HepG2 (cell line): ENCODE results near the gene DCDC2. TPM values are rescaled to one million over a fixed set of nuclear protein-coding genes. Genes with fewer than 3 reads are reported as not detected.

Source experiments
- ATAC-seq: fragments of 200-7000 bp; cut with Tn5 transposase; 3 replicates; pipeline ENCODE4 v1.9.1; 2020; ENCODE audit warnings: mild to moderate bottlenecking, moderate library complexity
- BruUV-seq: library from RNA; stranded (reverse); fragments of 400-500 nt; replicated peaks from 2 replicates; lab custom pipeline; 2021; lab: Mats Ljungman, UMichigan
- CTCF ChIA-PET: fragments of 300-600 bp; formaldehyde crosslinking; extraction: SDS; loops from one replicate; lab custom pipeline; 2021; ENCODE audit warnings: low total read pairs, inconsistent platforms, low intra/inter-chr PET ratio; lab: Yijun Ruan, JAX
- POLR2A ChIA-PET: fragments of 350-600 bp; sonication (Branson Sonifier 250); formaldehyde crosslinking; loops from one replicate; lab custom pipeline; 2020; ENCODE audit warnings: antibody characterized with exemption, inconsistent platforms; lab: Yijun Ruan, JAX
- DNase-seq: peaks from one replicate; pipeline ENCODE4 v3.0.0-alpha.2; 2015; ENCODE audit warnings: low spot score
- FAIRE-seq: peaks from 3 replicates; lab custom pipeline; 2011; peaks lifted over from hg19 to GRCh38; lab: Jason Lieb, UNC
- H2AFZ ChIP-seq: one replicate; pipeline ENCODE4 v1.6.1; 2011; ENCODE audit warnings: low read length, inconsistent platforms
- H3K27ac ChIP-seq: fragments of 300-600 bp; 3 replicates; pipeline ENCODE4 v1.8.0; 2011; ENCODE audit warnings: mixed run types, mild to moderate bottlenecking, mixed read lengths, low read length, inconsistent platforms; ENCODE audit not compliant: insufficient read depth; ENCODE audit errors: extremely low read length
- H3K27me3 ChIP-seq, 2 experiments: fragments of 200-600 bp in 1 of 2; 2 replicates in 1 of 2; 3 replicates in 1 of 2; pipeline versions ENCODE4 v1.6.0 to v1.8.0; 2011; ENCODE audit warnings: low read length in 2 of 2, mild to moderate bottlenecking in 2 of 2, moderate library complexity in 2 of 2, inconsistent platforms in 1 of 2; ENCODE audit not compliant: insufficient read depth in 2 of 2, control insufficient read depth in 1 of 2
- H3K36me3 ChIP-seq, 2 experiments: fragments of 200-600 bp in 1 of 2; replicated peaks in 1 of 2; 2 replicates in 1 of 2; 3 replicates in 1 of 2; pipeline versions ENCODE4 v1.5.1 to v1.8.0; 2011; ENCODE audit warnings: low read length in 2 of 2, inconsistent platforms in 1 of 2; ENCODE audit not compliant: insufficient read depth in 2 of 2, control insufficient read depth in 1 of 2
- H3K4me1 ChIP-seq: 2 replicates; pipeline ENCODE4 v1.5.1; 2012; ENCODE audit warnings: low read length, inconsistent platforms; ENCODE audit not compliant: insufficient read depth
- H3K4me2 ChIP-seq: 2 replicates; pipeline ENCODE4 v1.6.0; 2011; ENCODE audit warnings: low read depth, low read length, inconsistent platforms
- H3K4me3 ChIP-seq, 3 experiments: fragments of 200-600 bp in 1 of 3; sonication (generic), shearing (Covaris generic) in 1 of 3; replicated peaks in 1 of 3; 2 replicates each; pipeline ENCODE4 v1.5.1; 2011 to 2016; ENCODE audit warnings: low read length in 3 of 3, inconsistent platforms in 2 of 3, low read depth in 2 of 3, mild to moderate bottlenecking in 2 of 3, control low read depth in 1 of 3, mixed read lengths in 1 of 3; ENCODE audit not compliant: insufficient read depth in 1 of 3
- H3K79me2 ChIP-seq: one replicate; pipeline ENCODE4 v1.6.1; 2011; ENCODE audit warnings: low read length, inconsistent platforms; ENCODE audit not compliant: insufficient read depth
- H3K9ac ChIP-seq: 2 replicates; pipeline ENCODE4 v1.6.0; 2011; ENCODE audit warnings: mild to moderate bottlenecking, low read depth, low read length, inconsistent platforms; ENCODE audit not compliant: insufficient read depth
- H3K9me3 ChIP-seq: 2 replicates; pipeline ENCODE4 v1.5.1; 2012; ENCODE audit warnings: mild to moderate bottlenecking, low read length
- H4K20me1 ChIP-seq: 2 replicates; pipeline ENCODE4 v1.6.0; 2011; ENCODE audit warnings: inconsistent platforms, mild to moderate bottlenecking, low read length, moderate library complexity; ENCODE audit not compliant: insufficient read depth
- CTCF ChIP-seq: sonication (generic); formaldehyde crosslinking; IDR thresholded peaks from 2 replicates; pipeline ENCODE4 v1.5.0; 2020; ENCODE audit warnings: mild to moderate bottlenecking, missing genetic modification reagents, moderate library complexity
- DMAP1 ChIP-seq: IDR thresholded peaks from 2 replicates; pipeline ENCODE4 v1.6.1; 2016
- DPF2 ChIP-seq: sonication (generic); formaldehyde crosslinking; IDR thresholded peaks from 2 replicates; pipeline ENCODE4 v1.4.0; 2020; ENCODE audit warnings: mild to moderate bottlenecking, low read depth, missing genetic modification reagents, borderline replicate concordance
- EHMT2 ChIP-seq: fragments of 200-600 bp; sonication (generic); IDR thresholded peaks from 2 replicates; pipeline ENCODE4 v1.7.0; 2017; ENCODE audit warnings: antibody characterized with exemption, low read depth, low read length, borderline replicate concordance
- ELF3 ChIP-seq: IDR thresholded peaks from 2 replicates; pipeline ENCODE4 v1.6.1; 2016; ENCODE audit warnings: missing genetic modification reagents, missing compliant biosample characterization
- FOXA1 ChIP-seq, 2 experiments: fragments of 450-650 bp in 1 of 2; sonication (generic) in 1 of 2; formaldehyde crosslinking in 1 of 2; IDR thresholded peaks; 2 replicates each; pipeline versions ENCODE4 v1.4.0 to v1.6.1; 2016 to 2020; ENCODE audit warnings: missing genetic modification reagents in 1 of 2
- GATAD2A ChIP-seq: IDR thresholded peaks from 2 replicates; pipeline ENCODE4 v1.6.1; 2016
- HDAC1 ChIP-seq: sonication (generic); formaldehyde crosslinking; IDR thresholded peaks from 2 replicates; pipeline ENCODE4 v1.5.1; 2020; ENCODE audit warnings: mild to moderate bottlenecking, missing genetic modification reagents
- HHEX ChIP-seq: IDR thresholded peaks from 2 replicates; pipeline ENCODE4 v1.6.1; 2016; ENCODE audit warnings: control low read depth
- MBNL3 ChIP-seq: fragments of 250-450 bp; sonication (Bioruptor Pico); conservative IDR thresholded peaks from 2 replicates; pipeline ENCODE4 v1.8.0; 2022; ENCODE audit warnings: mild to moderate bottlenecking, inconsistent platforms
- MEIS1 ChIP-seq: sonication (generic); formaldehyde crosslinking; IDR thresholded peaks from 2 replicates; pipeline ENCODE4 v1.9.0; 2021; ENCODE audit warnings: mild to moderate bottlenecking, missing genetic modification reagents, moderate library complexity, borderline replicate concordance
- NR2F6 ChIP-seq, 2 experiments: IDR thresholded peaks; 2 replicates each; pipeline ENCODE4 v1.6.1; 2016; ENCODE audit warnings: antibody characterized with exemption in 1 of 2, mild to moderate bottlenecking in 1 of 2
- RXRB ChIP-seq: IDR thresholded peaks from 2 replicates; pipeline ENCODE4 v1.6.1; 2016; ENCODE audit warnings: borderline replicate concordance, missing genetic modification reagents, missing compliant biosample characterization
- SALL1 ChIP-seq: sonication (generic); formaldehyde crosslinking; IDR thresholded peaks from 2 replicates; pipeline ENCODE4 v1.8.0; 2022; ENCODE audit warnings: mild to moderate bottlenecking, missing genetic modification reagents
- TBL1XR1 ChIP-seq: fragments of 150-350 bp; IDR thresholded peaks from 2 replicates; pipeline ENCODE4 v1.6.1; 2014; ENCODE audit warnings: borderline replicate concordance, low read length; ENCODE audit not compliant: partially characterized antibody
- YY1 ChIP-seq: IDR thresholded peaks from 2 replicates; pipeline ENCODE4 v1.6.1; 2011; ENCODE audit warnings: low read length, low read depth, moderate library complexity, mild to moderate bottlenecking; ENCODE audit not compliant: insufficient read depth, insufficient replicate concordance
- ZNF224 ChIP-seq: sonication (generic); formaldehyde crosslinking; IDR thresholded peaks from 2 replicates; pipeline ENCODE4 v1.5.0; 2020; ENCODE audit warnings: mild to moderate bottlenecking, missing genetic modification reagents
- ZNF430 ChIP-seq: sonication (generic); formaldehyde crosslinking; IDR thresholded peaks from 2 replicates; pipeline ENCODE4 v1.9.0; 2021; ENCODE audit warnings: mild to moderate bottlenecking, missing genetic modification reagents
- ZNF605 ChIP-seq: sonication (generic); formaldehyde crosslinking; IDR thresholded peaks from 2 replicates; pipeline ENCODE4 v1.8.0; 2022; ENCODE audit warnings: mild to moderate bottlenecking, missing genetic modification reagents
- ZSCAN20 ChIP-seq: sonication (generic); formaldehyde crosslinking; IDR thresholded peaks from 2 replicates; pipeline ENCODE4 v1.4.0; 2020; ENCODE audit warnings: missing genetic modification reagents, mild to moderate bottlenecking, borderline replicate concordance
- WGBS: methylation state at CpG from one replicate; pipeline ENCODE4 v1.1.6; 2017; ENCODE audit warnings: low lambda C conversion rate; 5-methylcytosine and 5-hydroxymethylcytosine counted together
- in situ Hi-C: cut with HindIII; loops from 2 replicates; pipeline ENCODE4 v1.10.0; 2017; ENCODE audit warnings: low pct_unique_long_range_greater_than_20kb; ENCODE audit not compliant: extremely low pct_ligation_motif_present
- intact Hi-C: fragments of 100-400 bp; cut with micrococcal nuclease; formaldehyde crosslinking; loops from one replicate; pipeline ENCODE4 v1.10.0; 2022; ENCODE audit not compliant: unreplicated experiment
- polyA plus RNA-seq, 8 experiments: library from polyadenylated mRNA; depleted of rRNA in 3 of 8; stranded (reverse) in 7 of 8; unstranded in 1 of 8; fragments of >200 nt; fragmentation: Illumina TruSeq in 4 of 8; extraction: Trizol in 4 of 8; gene quantifications; 2 replicates each; pipeline versions ENCODE4 v1.2.1 to v1.2.3, GENCODE V29; 2011 to 2016; ENCODE audit warnings: low read depth in 4 of 8, missing spikeins in 1 of 8, mixed read lengths in 1 of 8; ENCODE audit not compliant: insufficient read depth in 1 of 8
- total RNA-seq, 5 experiments: library from RNA; depleted of rRNA; stranded (reverse); fragments of >200 nt; fragmentation: Illumina TruSeq; extraction: Trizol; gene quantifications; 2 replicates each; pipeline ENCODE4 v1.2.3, GENCODE V29; 2016; ENCODE audit warnings: low read depth in 1 of 5
- TF ChIP-seq, protein P1 (sequence below): IDR thresholded peaks from 2 replicates; pipeline ENCODE4 v1.6.1; 2018; ENCODE audit warnings: missing genetic modification reagents

Gene DCDC2
- total and polyA plus RNA-seq, 2 of the 13 experiments (the other 11 are each of a cell fraction or from before 2014, with no cell fraction given) = 9.0 to 36.2 TPM

- ATAC-seq (peak; percentile 92), FAIRE-seq (peak; percentile 97), DNase-seq (peak; percentile 99)
- in situ Hi-C loops = no loop called here
- no peaks in the 10 kb centered on the region for H3K36me3 ChIP-seq
- ChIA-PET CTCF (no interaction called here), POLR2A (interaction anchor here (0.9 to 2.1 kb wide), 6 partner anchors 10 to 57 kb away, joined by 3 to 8 read pairs (median 4); partner anchors contain the start of gene NRSN1)
- 6% methylated on average over 3 of the region's 3 CpGs for WGBS
- no peaks in the 10 kb centered on the region for H4K20me1 ChIP-seq
- H3K27me3 ChIP-seq = no peaks in the 10 kb centered on the region
- no peaks in the 10 kb centered on the region for H3K9me3 ChIP-seq
- H3K9ac ChIP-seq = no peak overlapping the region
- H3K4me2 ChIP-seq = peak overlapping the region; percentile 60
- no peak overlapping the region for H2AFZ ChIP-seq
- H3K4me3 ChIP-seq = peak overlapping the region in 1 of 3 experiments; percentile 15; a peak in 1 of 6 replicates
- H3K79me2 ChIP-seq = no peaks in the 10 kb centered on the region
- no TSS peak for BruUV-seq
- intact Hi-C loops = loop anchor here (1.0 to 10.0 kb wide), 5 partner anchors 22 to 237 kb away; partner anchors contain the start of gene NRSN1
- peak overlapping the region; percentile 84 for H3K27ac ChIP-seq
- peaks cover 55% of the 10 kb centered on the region for H3K4me1 ChIP-seq
- TF ChIP-seq RXRB = peak; percentile 79
- TF ChIP-seq SALL1 (CRISPR knock-in tag) = peak; percentile 92
- TF ChIP-seq, protein P1, sequence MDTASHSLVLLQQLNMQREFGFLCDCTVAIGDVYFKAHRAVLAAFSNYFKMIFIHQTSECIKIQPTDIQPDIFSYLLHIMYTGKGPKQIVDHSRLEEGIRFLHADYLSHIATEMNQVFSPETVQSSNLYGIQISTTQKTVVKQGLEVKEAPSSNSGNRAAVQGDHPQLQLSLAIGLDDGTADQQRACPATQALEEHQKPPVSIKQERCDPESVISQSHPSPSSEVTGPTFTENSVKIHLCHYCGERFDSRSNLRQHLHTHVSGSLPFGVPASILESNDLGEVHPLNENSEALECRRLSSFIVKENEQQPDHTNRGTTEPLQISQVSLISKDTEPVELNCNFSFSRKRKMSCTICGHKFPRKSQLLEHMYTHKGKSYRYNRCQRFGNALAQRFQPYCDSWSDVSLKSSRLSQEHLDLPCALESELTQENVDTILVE (CRISPR knock-in tag) = peak; percentile 73; the same call in 1 of the 2 replicates
- peak; percentile 99 for TF ChIP-seq NR2F6 (IDR thresholded peaks at IDR 0.05)
- peak; percentile 98 for TF ChIP-seq NR2F6 (CRISPR knock-in tag; IDR thresholded peaks at IDR 0.05)
- peak; percentile 69; the same call in 1 of the 2 replicates for TF ChIP-seq EHMT2
- peak; percentile 32 for TF ChIP-seq YY1
- peak; percentile 63; the same call in 1 of the 2 replicates for TF ChIP-seq HDAC1 (CRISPR knock-in tag)
- peak; percentile 43; the same call in 1 of the 2 replicates for TF ChIP-seq ZNF605 (CRISPR knock-in tag)
- TF ChIP-seq TBL1XR1 = peak; percentile 54
- TF ChIP-seq ZSCAN20 (CRISPR knock-in tag) = 0 out of 2 replicates have a peak, but pooled peaks have one; percentile 40
- TF ChIP-seq FOXA1 (IDR thresholded peaks at IDR 0.05) = peak; percentile 28; the same call in 1 of the 2 replicates
- TF ChIP-seq FOXA1 (CRISPR knock-in tag; IDR thresholded peaks at IDR 0.05) = peak; percentile 84
- TF ChIP-seq ELF3 (CRISPR knock-in tag) = peak; percentile 65; the same call in 1 of the 2 replicates
- peak; percentile 79 for TF ChIP-seq DPF2 (CRISPR knock-in tag)
- TF ChIP-seq MEIS1 (CRISPR knock-in tag) = 0 out of 2 replicates have a peak, but pooled peaks have one; percentile 53
- TF ChIP-seq HHEX (CRISPR knock-in tag) = peak; percentile 91
- TF ChIP-seq GATAD2A (CRISPR knock-in tag) = peak; percentile 87; the same call in 1 of the 2 replicates
- no peak for TF ChIP-seq MBNL3 (CRISPR knock-in tag)
- no peak for TF ChIP-seq CTCF (CRISPR knock-in tag)
- no peak for TF ChIP-seq ZNF224 (CRISPR knock-in tag)
- 0 out of 2 replicates have a peak, but pooled peaks have one; percentile 11 for TF ChIP-seq ZNF430 (CRISPR knock-in tag)
- peak; percentile 1; the same call in 1 of the 2 replicates for TF ChIP-seq DMAP1 (CRISPR knock-in tag)
Measured at GRCh38 chr6:24148154-24148570, 209.7 kb downstream of the DCDC2 start.
